Osteocyte (in vitro differentiated cells): Measurements from ENCODE around the gene SERPINA5. TPM values are rescaled to one million over a fixed set of nuclear protein-coding genes. Genes with fewer than 3 reads are reported as not detected.

Experiments
- DNase-seq: peaks from one replicate; pipeline ENCODE4 v3.0.0; 2021; ENCODE audit warnings: mixed read lengths; ENCODE audit not compliant: unreplicated experiment; ENCODE audit errors: extremely low spot score
- H3K27ac Mint-ChIP-seq: one replicate; pipeline ENCODE4 v1.8.0; 2021; ENCODE audit warnings: mild to moderate bottlenecking, mixed read lengths; ENCODE audit not compliant: unreplicated experiment
- H3K27me3 Mint-ChIP-seq: one replicate; pipeline ENCODE4 v1.8.0; 2021; ENCODE audit warnings: mixed read lengths; ENCODE audit not compliant: unreplicated experiment
- H3K36me3 Mint-ChIP-seq: one replicate; pipeline ENCODE4 v1.8.0; 2021; ENCODE audit warnings: mixed read lengths; ENCODE audit not compliant: unreplicated experiment
- H3K4me1 Mint-ChIP-seq: one replicate; pipeline ENCODE4 v1.8.0; 2021; ENCODE audit warnings: mixed read lengths; ENCODE audit not compliant: unreplicated experiment
- H3K4me3 Mint-ChIP-seq: one replicate; pipeline ENCODE4 v1.8.0; 2021; ENCODE audit warnings: mild to moderate bottlenecking, moderate library complexity, mixed read lengths; ENCODE audit not compliant: unreplicated experiment
- H3K9me3 Mint-ChIP-seq: one replicate; pipeline ENCODE4 v1.8.0; 2021; ENCODE audit warnings: mixed read lengths; ENCODE audit not compliant: unreplicated experiment
- total RNA-seq: library from RNA; stranded (reverse); gene quantifications from 2 replicates; pipeline ENCODE4 v1.2.1, GENCODE V29; 2021
- TF ChIP-seq, protein P1 (sequence below): fragments of 200-600 bp; sonication (generic); IDR thresholded peaks from 2 replicates; pipeline ENCODE4 v1.5.0; 2021; ENCODE audit warnings: antibody characterized with exemption, mild to moderate bottlenecking, moderate library complexity

Gene SERPINA5
- total RNA-seq, 1 donor from 2014 or later, result 0.16 TPM

DNA sequence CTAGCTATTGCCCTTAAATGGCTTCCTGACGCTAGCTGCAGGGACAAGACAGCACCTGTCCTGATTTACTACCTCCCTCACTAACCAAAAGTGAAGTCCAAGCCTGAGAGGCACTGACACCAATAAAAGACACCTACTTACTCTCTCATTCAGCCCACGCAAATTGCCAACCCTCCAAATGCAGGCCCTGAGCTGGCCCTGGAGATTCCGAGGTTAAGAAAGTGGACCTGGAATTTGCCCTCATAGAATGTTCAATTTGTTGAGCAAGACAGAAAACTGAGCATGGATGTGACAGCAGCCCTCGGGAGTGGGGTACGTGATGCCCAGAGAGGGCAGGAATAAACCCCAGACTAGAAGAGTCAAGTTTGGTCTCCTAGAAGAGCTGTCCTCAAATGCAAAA is 47.4 kb downstream of the SERPINA5 start:
- no peaks in the 10 kb centered on the region for H3K36me3 Mint-ChIP-seq
- peaks cover 11% of the 10 kb centered on the region for H3K27me3 Mint-ChIP-seq
- H3K9me3 Mint-ChIP-seq, result no peaks in the 10 kb centered on the region
- no peak overlapping the region for H3K4me3 Mint-ChIP-seq
- TF ChIP-seq, protein P1, sequence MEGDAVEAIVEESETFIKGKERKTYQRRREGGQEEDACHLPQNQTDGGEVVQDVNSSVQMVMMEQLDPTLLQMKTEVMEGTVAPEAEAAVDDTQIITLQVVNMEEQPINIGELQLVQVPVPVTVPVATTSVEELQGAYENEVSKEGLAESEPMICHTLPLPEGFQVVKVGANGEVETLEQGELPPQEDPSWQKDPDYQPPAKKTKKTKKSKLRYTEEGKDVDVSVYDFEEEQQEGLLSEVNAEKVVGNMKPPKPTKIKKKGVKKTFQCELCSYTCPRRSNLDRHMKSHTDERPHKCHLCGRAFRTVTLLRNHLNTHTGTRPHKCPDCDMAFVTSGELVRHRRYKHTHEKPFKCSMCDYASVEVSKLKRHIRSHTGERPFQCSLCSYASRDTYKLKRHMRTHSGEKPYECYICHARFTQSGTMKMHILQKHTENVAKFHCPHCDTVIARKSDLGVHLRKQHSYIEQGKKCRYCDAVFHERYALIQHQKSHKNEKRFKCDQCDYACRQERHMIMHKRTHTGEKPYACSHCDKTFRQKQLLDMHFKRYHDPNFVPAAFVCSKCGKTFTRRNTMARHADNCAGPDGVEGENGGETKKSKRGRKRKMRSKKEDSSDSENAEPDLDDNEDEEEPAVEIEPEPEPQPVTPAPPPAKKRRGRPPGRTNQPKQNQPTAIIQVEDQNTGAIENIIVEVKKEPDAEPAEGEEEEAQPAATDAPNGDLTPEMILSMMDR, result no peak
- H3K27ac Mint-ChIP-seq, result no peak overlapping the region
- DNase-seq, result no peak
- H3K4me1 Mint-ChIP-seq, result no peaks in the 10 kb centered on the region

DNA sequence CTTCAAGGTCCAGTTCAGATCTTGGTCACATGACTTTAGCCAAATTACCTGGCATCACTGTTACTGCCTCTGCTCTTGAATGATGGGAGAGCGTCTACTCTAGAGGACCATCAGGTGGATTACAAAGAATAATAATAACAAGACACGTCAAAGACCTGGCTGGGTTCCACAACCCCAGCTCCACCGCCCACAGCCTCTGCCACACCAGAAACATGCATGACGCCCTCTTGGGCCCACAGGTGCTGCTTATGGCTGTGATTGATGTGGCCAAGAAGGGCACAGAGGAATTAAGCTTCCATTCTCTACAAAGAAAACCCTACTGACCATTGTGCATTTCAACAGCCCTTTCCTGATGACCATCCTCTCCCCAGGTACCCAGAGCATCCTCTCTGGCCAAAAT is 49.2 kb downstream of the SERPINA5 start:
- DNase-seq, result no peak
- Mint-ChIP-seq H3K27me3 (peaks cover 17% of the 10 kb centered on the region), H3K36me3 (no peaks in the 10 kb centered on the region), H3K9me3 (no peaks in the 10 kb centered on the region), H3K27ac (no peak overlapping the region), H3K4me1 (no peaks in the 10 kb centered on the region), H3K4me3 (no peak overlapping the region)
- TF ChIP-seq, protein P1, result no peak

DNA sequence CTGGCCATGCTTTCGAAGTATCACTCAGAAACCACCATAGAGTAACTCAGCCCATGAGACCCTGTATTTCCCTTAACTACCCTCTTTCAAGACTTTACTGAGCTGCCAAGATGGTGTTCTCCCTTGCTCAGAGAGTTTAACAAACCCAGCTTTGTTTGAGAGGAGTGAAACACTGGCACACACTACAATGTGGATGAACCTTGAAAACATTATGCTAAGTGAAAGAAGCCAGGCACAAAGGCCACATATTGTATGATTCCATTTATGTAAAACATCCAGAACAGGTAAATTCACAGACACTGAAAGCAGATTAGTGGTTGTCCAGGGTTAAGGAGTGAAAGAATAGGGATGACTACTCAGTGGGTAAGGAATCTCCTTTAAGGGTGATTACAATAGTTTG is 49.8 kb downstream of the SERPINA5 start:
- no peaks in the 10 kb centered on the region for H3K36me3 Mint-ChIP-seq
- peaks cover 17% of the 10 kb centered on the region for H3K27me3 Mint-ChIP-seq

DNA sequence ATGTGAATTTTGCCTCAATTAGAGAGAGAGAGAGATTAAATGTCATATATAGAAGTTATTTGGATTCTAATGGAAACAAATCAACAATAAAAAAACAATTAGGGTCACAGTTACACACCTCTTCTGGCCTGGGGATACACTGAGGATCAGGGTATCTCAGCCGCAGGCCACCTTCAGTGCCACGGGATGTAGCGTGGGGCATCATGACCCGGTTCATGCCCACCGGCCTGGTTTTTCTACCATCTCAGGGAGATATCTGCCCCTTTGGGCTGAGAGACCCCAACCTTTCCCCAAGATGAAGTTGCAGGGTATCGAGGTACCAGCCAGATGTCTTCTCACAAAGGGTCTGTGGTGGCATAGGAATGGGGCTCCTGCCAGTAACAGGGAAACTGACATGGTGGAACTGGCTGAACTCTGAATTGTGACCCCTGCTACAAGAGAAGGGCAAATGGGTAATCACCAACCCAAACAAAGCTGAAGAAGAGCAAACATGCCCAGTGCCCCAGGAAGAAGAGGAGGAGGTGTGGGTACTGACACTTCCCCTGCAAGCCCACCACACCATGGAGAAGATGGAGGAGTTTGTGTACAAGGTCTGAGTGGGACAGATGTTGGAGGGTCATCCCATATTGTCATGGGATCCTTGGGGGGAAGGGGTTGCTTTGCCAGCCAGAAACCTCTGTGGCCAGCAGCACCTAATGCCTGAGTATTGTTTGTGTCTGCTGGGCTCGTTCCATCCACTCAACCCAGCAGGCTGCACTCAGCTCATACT is 50.5 kb downstream of the SERPINA5 start:
- DNase-seq, result no peak

More for the DNA sequence above, 49.8 kb downstream of the SERPINA5 start:
- no peaks in the 10 kb centered on the region for H3K9me3 Mint-ChIP-seq
- TF ChIP-seq, protein P1, result no peak
- no peak overlapping the region for H3K4me3 Mint-ChIP-seq
- H3K4me1 Mint-ChIP-seq, result no peaks in the 10 kb centered on the region
- DNase-seq, result no peak
- no peak overlapping the region for H3K27ac Mint-ChIP-seq

DNA sequence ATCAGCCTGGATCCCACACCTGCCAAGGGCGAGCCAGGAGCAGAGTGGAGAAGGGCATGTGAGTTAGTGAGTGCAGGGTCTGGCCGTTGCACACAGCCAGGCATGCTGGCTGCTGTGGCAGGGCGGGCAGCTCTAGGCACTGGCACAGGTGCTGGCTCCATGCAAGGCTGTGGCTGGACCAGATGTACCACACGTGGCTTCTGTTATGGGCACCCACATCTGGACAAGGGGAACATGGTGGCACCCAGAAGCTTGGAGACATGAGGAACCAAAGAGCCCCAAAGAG is 51.0 kb downstream of the SERPINA5 start:
- H3K4me3 Mint-ChIP-seq, result no peak overlapping the region
- TF ChIP-seq, protein P1, result no peak

More for the DNA sequence above, 50.5 kb downstream of the SERPINA5 start:
- Mint-ChIP-seq H3K27ac (no peak overlapping the region), H3K4me1 (no peaks in the 10 kb centered on the region), H3K27me3 (peaks cover 17% of the 10 kb centered on the region), H3K36me3 (no peaks in the 10 kb centered on the region), H3K9me3 (no peaks in the 10 kb centered on the region), H3K4me3 (no peak overlapping the region)
- TF ChIP-seq, protein P1, result no peak

More for the DNA sequence above, 51.0 kb downstream of the SERPINA5 start:
- Mint-ChIP-seq H3K27ac (no peak overlapping the region), H3K9me3 (no peaks in the 10 kb centered on the region), H3K4me1 (no peaks in the 10 kb centered on the region), H3K27me3 (peaks cover 17% of the 10 kb centered on the region), H3K36me3 (no peaks in the 10 kb centered on the region)
- DNase-seq, result no peak
